Measurements from ENCODE around the gene NTN4.
"Not testable (repeated sequence)": the region's sequence is repeated elsewhere in the genome, so short reads cannot be mapped to it uniquely, and the experiment has no call there.

The NTN4 gene

DNA sequence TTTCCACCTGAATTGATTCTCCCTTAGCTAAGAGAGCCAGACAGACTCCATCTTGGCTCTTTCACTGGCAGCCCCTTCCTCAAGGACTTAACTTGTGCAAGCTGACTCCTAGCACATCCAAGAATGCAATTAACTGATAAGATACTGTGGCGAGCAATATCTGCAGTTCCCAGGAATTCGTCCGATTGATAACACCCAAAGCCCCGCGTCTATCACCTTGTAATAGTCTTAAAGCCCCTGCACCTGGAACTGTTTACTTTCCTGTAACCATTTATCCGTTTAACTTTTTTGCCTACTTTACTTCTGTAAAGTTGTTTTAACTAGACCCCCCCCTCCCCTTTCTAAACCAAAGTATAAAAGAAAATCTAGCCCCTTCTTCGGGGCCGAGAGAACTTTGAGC, 44.5 kb downstream of the NTN4 start:
- DNase-seq (ENCODE audit: low read depth in 3 of 3) = not testable (repeated sequence)

DNA sequence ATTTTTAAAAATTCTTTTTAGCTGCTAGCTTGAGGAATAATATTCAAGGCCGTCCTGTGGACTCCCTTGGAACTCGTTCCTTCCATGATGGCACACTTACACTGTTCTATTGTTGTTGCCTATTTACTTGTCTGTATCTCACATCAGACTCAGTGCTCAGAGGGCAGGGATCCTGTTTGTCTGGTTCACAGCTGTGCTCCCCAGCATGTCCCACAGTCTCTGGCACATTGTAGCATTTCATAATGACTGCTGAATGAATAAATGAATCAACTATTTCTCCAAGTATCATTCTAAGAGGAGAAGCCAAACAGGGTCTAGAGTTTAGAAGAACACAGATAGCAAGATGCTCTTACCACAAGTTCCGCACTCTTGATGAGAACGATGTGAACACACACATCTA, 48.0 kb downstream of the NTN4 start:
- DNase-seq (ENCODE audit: low read depth in 3 of 3) = no peak

DNA sequence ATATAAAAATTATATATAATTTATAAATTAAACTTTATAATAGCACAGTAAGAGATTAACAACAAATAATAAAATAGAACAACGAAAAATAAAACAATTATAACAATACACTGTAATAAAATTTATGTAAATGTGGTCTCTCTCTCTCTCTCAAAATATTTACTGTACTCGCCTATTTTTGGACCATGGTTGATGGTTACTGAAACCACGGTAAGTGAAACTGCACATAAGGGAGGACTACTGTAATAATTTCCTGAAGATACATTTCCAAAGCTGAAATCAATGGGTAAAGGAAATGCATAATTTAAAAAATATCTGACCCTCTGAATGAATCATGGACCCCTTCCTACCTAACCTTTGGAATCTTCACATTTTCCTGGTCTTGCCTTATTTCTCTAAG, 48.9 kb downstream of the NTN4 start:
- DNase-seq (ENCODE audit: low read depth in 3 of 3) = no peak

DNA sequence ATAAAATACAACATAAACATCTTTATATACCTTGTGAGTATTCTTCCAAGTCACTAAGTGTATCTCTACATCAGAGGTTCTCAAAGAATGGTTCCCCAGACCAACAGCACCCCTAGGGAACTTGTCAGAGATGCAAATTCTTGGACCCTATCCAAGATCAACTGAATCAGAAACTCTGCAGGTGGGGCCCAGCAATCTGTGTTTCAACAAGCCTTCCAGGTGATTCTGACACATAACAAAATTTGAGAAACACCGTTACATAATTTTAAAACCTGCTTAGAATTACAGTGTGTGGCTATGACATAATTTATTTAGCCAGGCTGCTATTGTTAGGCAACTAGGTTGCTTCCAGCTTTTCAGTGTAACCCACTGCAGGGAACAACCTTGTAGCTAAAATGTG, 49.8 kb downstream of the NTN4 start:
- DNase-seq (ENCODE audit: low read depth in 3 of 3) = no peak

DNA sequence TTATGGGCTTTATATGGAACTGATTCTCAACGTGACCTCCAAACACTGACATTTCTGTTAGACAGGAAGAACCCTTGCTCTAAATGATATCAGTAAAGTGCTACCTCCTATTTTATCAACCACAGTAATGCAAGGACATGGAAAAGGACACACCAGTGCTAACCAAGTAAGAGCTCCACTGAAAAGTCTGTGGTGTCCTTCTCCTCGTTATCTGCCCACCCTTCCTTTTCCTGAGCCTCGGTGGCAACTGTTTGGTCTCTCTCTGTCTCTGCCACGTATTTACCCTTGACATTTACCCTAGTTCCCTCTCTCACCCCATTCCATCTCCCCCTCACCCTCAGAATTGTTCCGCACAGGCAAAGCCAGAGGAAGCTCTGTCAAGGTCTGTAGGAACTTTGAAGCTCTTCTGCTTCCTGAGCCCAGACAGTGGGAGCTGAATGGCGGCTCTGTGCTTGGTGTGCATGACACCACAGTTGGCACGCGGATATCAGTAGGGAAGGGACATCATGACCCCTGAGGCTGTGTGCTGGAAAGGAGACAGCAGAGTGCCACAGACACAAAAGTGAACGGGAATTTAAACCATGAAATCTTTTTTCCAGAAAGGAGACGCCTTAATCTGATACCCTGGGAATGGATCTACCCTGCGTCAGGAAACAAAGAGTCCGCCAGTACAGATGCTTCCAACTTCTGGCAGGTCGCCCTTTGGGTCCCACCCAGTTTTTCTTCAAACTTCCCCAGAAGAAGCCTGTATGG, 50.8 kb downstream of the NTN4 start:
- no peak for DNase-seq (ENCODE audit: low read depth in 3 of 3)

DNA sequence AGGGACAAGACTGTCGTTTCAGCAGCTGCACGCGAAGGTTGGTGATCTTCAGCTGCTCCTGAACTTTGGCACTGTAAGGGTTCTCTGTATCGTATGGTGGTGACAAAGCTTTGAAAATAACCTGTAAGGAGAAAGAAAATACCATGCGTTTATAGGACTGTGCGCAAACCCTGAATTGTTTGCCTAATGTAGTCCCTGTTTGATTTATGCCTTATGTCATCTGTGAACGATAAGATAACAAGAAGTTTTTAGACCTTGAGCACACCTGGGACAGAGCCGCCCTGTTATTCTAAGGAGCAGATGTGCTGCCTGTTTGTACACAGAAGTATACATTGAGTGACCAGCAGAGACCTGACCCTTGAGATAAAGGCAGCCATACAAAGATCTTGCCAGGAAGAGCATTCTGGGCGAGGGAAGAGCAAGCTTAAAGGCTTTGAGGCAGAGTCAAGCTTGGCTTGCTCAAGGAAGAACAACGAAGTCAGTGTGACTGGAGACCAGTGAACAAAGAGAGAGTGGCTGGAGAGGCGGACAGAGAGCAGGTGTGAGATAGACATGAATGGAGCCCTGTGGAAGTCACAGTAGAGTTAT, 52.4 kb downstream of the NTN4 start:
- DNase-seq (ENCODE audit: low read depth in 3 of 3) = no peak

DNA sequence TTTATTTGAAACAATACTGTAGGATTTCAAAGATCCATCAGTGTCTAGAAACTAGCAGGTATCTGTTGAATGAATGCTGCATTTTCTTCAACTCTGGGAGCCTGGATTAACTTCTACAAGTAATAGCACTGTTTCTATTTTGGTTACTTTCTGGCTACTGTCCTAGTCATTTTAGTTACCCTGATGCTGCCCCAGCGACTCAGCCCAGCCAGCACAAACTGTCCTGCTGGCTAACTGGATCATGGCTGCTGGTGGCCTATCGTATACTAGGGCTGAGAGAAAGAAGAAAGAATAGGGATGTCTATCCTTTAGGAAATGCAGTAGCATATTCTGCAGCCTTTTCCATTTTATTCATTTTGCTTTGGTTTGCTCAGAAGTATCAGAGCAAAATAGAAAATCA, 53.9 kb downstream of the NTN4 start:
- DNase-seq (ENCODE audit: low read depth in 3 of 3) = no peak

DNA sequence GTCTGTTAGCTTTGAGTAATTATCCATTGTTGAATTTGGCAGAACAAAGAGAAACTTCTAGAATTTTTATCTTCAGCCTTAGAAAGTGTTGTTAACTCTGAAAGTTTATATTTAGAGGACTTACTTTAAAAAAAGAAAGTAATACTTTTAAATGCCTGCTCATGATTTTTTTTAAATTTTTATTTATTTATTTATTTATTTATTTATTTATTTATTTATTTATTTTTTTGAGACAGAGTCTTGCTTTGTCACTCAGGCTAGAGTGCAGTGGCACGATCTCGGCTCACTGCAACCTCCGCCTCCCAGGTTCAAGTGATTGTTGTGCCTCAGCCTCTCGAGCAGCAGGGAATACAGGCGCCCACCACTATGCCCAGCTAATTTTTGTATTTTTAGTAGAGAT, 54.8 kb downstream of the NTN4 start:
- DNase-seq (ENCODE audit: low read depth in 3 of 3) = not testable (repeated sequence)

DNA sequence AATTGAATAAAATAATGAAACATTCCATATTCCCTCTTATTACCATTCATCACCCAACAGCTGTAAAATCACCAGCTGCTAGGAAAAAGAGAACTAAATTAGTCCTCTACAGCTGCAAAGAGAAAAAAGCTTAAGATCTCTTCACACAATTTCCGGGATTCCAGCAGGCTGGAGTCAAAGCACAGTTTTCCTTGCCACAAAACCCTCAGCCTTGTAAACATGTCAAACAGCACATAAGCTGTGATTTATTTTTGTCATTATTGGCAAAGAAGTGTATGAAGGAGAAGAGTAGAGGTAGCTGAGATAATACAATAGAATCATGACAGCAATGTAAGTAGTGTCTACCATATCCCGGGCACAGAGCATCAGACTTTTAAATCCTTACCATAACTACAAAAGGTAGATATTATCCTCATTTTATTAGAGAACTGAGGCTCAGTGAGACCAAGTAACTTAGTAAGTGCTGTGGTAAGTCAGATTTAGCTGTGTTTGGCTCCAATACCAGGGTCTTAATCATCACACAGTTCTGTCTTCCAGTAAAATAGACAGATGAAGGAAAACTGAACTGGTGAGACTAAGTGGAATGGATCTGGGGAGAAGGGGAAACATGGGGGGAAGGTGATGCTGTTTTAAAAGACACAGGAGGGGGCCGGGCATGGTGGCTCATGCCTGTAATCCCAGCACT, 57.3 kb downstream of the NTN4 start:
- no peak for DNase-seq (ENCODE audit: low read depth in 3 of 3)

DNA sequence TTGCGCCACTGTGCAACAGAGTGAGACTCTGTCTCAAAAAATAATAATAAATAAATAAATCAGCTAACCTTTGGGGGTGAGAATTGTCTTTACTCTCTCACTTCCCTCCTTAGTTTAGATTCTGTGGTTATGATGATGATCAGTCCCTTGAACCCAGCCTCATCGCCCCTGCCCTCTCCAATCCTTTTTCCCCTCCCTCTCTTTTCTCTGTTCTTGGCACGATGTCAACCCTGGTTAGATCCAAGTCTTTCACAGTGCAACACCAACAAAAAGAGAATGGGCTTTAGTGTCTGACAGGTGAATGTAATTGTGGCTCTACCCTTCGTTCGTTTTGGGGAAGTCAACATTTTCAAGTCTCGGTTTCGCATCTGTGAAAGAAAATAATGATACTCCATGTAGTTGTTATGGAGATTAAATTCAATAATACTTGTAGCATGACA, 59.0 kb downstream of the NTN4 start:
- no peak for DNase-seq (ENCODE audit: low read depth in 3 of 3)

DNA sequence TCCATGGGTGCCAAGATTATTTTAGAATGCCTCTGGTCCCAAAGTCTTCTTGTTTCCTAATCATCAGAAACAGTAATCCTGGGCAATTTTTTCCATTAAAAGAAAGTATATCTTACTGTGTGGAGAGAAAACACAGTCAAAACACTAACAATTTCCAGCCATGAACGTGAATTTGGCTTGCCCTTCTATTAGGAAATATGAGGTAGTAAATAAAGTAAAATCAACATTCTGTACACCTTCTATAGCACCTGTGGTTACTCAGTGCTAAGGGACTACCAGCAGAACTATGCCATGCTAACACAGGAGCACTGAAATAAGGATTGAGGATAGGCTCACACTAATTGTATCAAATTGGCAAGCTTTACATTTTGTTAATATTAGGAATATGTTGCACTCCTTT, 60.1 kb downstream of the NTN4 start:
- no peak for DNase-seq (ENCODE audit: low read depth in 3 of 3)

DNA sequence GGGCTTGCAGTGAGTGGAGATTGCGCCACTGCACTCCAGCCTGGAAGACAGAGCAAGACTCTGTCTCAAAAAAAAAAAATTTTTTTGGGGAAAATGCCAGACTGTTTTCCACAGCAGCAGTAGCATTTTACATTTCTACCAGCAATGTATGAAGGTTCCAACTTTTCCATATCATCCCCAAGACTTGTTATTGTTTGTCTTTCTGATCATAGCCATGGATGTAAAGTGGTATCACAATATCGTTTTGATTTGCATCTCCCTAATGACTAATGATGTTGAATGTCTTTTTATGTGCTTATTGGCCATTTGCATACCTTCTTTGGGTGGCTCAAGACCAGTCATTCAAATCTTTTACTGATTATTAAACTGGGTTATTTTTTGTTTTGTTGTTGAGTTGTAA, 63.7 kb downstream of the NTN4 start:
- no peak for DNase-seq (ENCODE audit: low read depth in 3 of 3)

DNA sequence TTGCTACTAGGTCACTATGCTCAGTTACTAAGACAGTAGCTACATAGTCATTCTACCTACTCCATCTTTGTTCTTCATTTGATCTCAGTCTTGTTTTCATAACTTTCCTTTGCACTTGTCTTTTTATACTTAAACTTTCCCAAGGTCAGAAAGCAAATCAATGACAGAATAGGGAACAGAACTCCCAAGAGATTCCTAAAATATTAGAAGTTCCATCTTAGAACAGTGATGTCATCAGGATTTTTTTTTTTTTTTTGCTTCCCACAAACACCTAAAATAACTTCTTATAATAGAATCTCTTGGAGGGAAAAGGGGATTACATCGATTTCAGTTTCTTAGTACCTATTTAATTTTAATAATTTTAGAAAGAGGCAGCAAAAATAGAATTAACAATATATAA, 65.8 kb downstream of the NTN4 start:
- no peak for DNase-seq (ENCODE audit: low read depth in 3 of 3)

DNA sequence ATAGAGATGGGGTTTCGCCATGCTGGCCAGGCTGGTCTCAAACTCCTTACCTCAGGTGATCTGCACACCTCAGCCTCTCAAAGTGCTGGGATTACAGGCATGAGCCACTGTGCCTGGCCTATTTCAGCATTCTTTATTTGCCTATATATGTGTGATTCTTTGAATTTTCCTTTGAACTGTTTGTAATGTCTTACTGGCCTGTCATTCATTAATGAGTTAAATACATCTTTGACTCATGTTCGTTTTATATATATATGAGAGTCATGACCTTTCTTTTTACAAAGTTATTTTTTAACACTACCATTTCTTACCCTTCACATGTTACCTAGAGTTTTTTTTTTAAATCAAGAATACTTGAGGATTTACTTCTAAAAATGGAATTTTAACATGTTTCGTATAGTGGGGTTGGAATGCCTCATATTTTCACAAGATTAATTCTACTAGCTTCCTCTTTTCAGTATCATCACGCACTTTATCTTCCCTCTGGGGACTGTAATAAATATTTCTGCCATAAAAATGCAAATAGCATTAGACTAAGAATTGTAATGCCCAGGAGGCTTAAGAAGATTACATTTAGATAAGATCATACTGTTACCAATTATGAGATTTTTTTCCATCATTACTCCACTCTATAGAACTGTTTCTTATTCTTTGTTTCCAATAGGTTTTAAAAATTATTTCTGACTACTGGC, 66.7 kb downstream of the NTN4 start:
- DNase-seq (ENCODE audit: low read depth in 3 of 3) = no peak

DNA sequence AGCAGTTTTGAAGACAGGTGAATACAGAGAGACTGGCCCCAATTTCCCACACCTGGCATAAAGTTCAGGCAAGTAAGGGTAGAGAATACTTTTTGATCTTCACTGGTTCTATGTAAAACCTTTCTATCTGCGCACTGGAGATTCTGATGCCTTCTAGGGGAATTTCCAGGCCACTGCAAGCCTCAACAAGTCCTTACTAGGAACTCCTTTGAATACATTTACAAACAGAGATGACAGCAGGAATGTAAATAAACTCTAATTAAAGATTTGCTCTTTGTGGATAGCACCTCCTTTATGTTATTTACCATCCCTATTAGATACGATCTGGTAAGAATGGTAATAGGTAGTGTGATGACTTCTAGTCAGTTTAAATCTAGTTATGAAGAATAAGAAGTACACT, 69.2 kb downstream of the NTN4 start:
- DNase-seq (ENCODE audit: low read depth in 3 of 3) = no peak

DNA sequence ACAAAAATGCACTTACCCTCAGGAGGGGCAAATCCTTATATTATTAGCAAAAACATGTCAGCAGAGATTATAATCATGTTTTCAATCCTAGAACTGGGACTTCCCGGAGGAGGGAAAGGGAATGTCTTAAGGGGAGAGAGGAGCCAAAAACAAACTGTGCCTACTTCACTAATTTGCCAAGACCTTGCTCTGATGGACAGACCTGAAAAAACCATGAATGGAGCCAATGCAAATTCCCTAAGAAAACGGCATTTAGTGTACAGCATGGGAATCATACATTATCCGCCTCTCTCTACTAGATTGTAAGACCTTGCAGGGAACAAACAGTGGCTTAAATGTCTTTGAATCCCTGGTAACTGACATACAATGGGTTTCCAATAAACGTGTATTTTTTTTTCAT, 70.4 kb downstream of the NTN4 start:
- DNase-seq (ENCODE audit: low read depth in 3 of 3) = no peak

DNA sequence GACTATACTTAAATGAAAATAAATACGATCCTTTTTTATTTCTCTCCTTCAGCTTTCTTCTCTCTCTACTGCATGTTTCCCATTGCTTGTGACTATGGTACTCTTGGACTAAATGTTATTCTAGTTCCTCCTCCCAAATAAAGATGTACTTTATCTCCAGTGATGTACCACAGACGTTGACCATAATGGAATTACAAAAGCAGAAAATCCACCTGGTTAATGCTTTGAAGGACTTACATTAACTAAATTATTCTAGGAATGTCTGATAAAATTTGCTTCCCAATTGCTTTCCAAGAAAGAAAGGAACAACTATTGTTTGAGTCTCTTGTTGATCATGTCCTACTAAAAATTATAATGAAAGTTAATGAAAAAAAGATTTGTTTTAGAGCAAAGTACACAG, 71.8 kb downstream of the NTN4 start:
- no peak for DNase-seq (ENCODE audit: low read depth in 3 of 3)

DNA sequence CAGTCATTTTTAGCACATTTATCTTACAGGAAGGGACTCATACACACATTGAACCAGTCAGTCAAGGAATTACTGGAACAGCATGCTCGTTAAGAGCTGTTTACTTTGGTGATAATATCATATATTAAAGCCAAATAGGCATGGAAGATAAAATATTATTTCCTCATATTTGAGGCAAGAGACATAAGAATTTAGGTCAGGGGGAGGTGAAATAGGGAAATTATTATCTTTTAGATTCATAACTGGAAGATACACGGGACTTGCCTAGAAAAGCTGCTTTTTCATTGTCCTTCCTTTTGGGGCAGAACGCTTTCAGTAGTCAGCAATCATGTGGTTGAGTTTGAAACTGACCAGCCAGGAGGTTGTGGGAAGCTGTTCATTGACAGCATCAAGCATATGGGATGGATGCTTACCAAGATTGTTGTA, 72.5 kb downstream of the NTN4 start:
- DNase-seq (ENCODE audit: low read depth in 3 of 3) = no peak

DNA sequence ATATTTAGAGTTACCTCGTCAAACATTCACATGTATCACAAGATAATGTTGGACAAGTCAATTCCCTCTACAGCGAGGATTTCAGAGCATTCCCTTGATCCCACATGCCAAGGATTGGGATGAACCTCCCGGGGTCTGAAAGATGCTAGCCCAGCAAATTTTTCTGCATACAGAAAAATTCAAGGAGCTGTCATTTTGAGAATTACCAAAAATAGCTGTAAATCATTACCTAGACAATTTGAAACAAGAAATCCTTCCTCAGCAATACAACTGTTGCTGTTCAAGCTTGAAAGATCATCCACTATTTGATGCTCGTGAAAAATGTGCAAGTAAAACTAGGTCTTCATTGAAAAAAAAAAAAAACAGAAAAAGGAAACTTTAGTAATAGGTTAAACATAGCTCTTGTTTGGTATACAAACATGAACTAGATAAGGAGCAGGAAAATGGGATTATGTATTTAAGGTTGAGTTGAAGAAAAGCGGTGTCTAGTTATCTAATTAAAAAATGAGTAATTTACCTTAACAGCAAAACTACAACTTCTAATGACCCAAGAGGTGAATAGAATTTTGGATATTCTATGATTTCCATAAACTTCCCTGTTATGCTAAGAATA, 73.1 kb downstream of the NTN4 start:
- DNase-seq (ENCODE audit: low read depth in 3 of 3) = no peak

DNA sequence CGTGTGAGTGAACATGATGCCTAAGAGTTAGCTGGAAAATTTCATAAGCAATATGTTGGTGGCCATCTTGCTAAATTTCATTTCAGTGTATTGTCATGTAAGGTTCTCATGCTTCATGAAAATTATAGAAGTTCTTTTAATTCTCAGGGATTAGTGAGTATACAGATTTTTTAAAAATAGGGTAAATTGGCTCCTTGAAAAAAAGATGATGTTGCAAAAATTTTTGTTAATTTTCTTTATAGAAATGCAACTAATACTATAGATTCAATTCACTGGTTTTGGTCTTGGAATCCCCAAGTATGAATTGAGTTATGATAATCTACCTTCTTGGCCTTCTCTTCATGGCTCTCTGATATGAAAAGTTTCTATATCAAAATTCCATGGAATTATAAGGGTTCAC, 75.4 kb downstream of the NTN4 start:
- no peak for DNase-seq (ENCODE audit: low read depth in 3 of 3)

DNA sequence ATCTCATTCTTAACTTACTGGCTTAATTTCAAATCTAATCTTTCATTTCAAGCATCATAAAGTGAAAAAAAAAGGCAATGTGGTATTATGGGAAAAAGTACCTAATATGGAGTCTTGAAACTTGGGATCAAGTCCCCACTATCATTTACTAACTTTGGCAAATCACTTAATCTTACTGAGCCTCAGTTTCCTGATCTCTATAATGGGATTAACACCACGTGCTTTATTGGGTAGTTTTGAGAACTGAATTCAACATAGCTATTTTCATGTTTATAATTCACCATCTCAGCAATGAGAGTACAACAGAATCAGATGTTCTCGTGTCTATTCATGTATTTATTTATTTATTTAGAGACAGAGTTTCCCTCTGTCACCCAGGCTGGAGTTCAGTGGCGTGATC, 78.3 kb downstream of the NTN4 start:
- no peak for DNase-seq (ENCODE audit: low read depth in 3 of 3)

DNA sequence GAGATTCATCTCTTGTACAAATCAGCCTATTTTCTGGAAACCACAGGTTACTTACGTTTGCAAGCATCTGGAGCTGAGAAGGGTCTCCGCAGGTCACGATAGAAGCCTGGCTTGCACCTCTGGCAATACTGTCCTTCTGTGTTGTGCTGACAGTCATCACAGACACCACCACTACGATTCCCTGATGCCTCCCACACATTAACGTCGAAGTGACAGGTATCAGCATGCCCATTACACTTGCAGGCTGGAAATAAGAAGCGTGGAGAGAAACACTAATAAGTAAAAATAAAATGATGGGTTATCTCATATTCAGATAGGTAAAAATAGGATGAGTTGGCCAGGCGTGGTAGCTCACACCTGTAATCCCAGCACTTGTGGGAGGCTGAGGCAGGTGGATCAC, 80.2 kb downstream of the NTN4 start:
- DNase-seq (ENCODE audit: low read depth in 3 of 3) = no peak

Data from stimulated activated CD4-positive, alpha-beta T cell treated with anti-CD3 and anti-CD28 coated beads, TNF-alpha, amount 100 ng/mL, for 4 hours (primary cell).